PC-3 (cell line): ENCODE results near the gene RAI1. TPM values are rescaled to one million over a fixed set of nuclear protein-coding genes. Genes with fewer than 3 reads are reported as not detected.
"Not testable (repeated sequence)": the region's sequence is repeated elsewhere in the genome, so short reads cannot be mapped to it uniquely, and the experiment has no call there.

Experiments used
- ATAC-seq: fragments of 200-7000 bp; cut with Tn5 transposase; 2 replicates; pipeline ENCODE4 v1.9.1; 2020; ENCODE audit warnings: mild to moderate bottlenecking, moderate library complexity
- BruUV-seq: library from RNA; stranded (reverse); fragments of 400-500 nt; replicated peaks from 2 replicates; lab custom pipeline; 2021; lab: Mats Ljungman, UMichigan
- CTCF ChIA-PET: fragments of 300-600 bp; sonication (Branson Sonifier 250); formaldehyde crosslinking; loops from one replicate; lab custom pipeline; 2022; ENCODE audit warnings: antibody characterized with exemption; lab: Charles Lee
- POLR2A ChIA-PET: fragments of 300-600 bp; sonication (Branson Sonifier 250); formaldehyde crosslinking; loops from one replicate; lab custom pipeline; 2022; ENCODE audit warnings: antibody characterized with exemption; ENCODE audit not compliant: unreplicated experiment; lab: Charles Lee
- DNase-seq: peaks from one replicate; pipeline ENCODE4 v3.0.0-alpha.2; 2015
- H2AFZ ChIP-seq: fragments of 300-600 bp; sonication (generic); 2 replicates; pipeline ENCODE4 v1.6.0; 2016; ENCODE audit warnings: antibody characterized with exemption, low read length
- H3F3A ChIP-seq: fragments of 300-600 bp; sonication (generic); one replicate; pipeline ENCODE4 v1.6.0; 2017; ENCODE audit warnings: antibody characterized with exemption, low read length, control low read depth, mild to moderate bottlenecking; ENCODE audit not compliant: unreplicated experiment
- H3K27ac ChIP-seq: fragments of 300-600 bp; sonication (generic); 2 replicates; pipeline ENCODE4 v1.5.1; 2016; ENCODE audit warnings: mild to moderate bottlenecking, low read length
- H3K27me3 ChIP-seq: fragments of 300-600 bp; sonication (generic); 2 replicates; pipeline ENCODE4 v1.6.1; 2016; ENCODE audit warnings: low read length, mixed read lengths
- H3K36me3 ChIP-seq: fragments of 300-600 bp; sonication (generic); 2 replicates; pipeline ENCODE4 v1.6.1; 2016; ENCODE audit warnings: low read depth, mixed run types, low read length, mixed read lengths
- H3K4me1 ChIP-seq: fragments of 300-600 bp; sonication (generic); 2 replicates; pipeline ENCODE4 v1.5.1; 2016; ENCODE audit warnings: low read length; ENCODE audit not compliant: insufficient read depth
- H3K4me2 ChIP-seq: fragments of 300-600 bp; sonication (generic); 2 replicates; pipeline ENCODE4 v1.6.0; 2016; ENCODE audit warnings: low read length
- H3K4me3 ChIP-seq: fragments of 300-600 bp; sonication (generic); 2 replicates; pipeline ENCODE4 v1.5.1; 2016; ENCODE audit warnings: mild to moderate bottlenecking, low read length, mixed read lengths
- H3K79me2 ChIP-seq: fragments of 300-600 bp; sonication (generic); 2 replicates; pipeline ENCODE4 v1.6.1; 2017; ENCODE audit warnings: low read length, mixed read lengths
- H3K9ac ChIP-seq: fragments of 300-600 bp; sonication (generic); 2 replicates; pipeline ENCODE4 v1.6.0; 2016; ENCODE audit warnings: mild to moderate bottlenecking, low read length
- H3K9me2 ChIP-seq: fragments of 300-600 bp; sonication (generic); replicated peaks from 2 replicates; pipeline ENCODE4 v1.6.1; 2016; ENCODE audit warnings: mixed run types, low read length, mixed read lengths
- H3K9me3 ChIP-seq: fragments of 300-600 bp; sonication (generic); 2 replicates; pipeline ENCODE4 v1.6.1; 2016; ENCODE audit warnings: low read length, mixed read lengths
- H4K20me1 ChIP-seq: fragments of 300-600 bp; sonication (generic); 2 replicates; pipeline ENCODE4 v1.6.1; 2016; ENCODE audit warnings: low read length, mixed read lengths
- EZH2 ChIP-seq: fragments of 300-600 bp; sonication (generic); IDR thresholded peaks from one replicate; pipeline ENCODE4 v1.6.1; 2017; ENCODE audit warnings: antibody characterized with exemption, mild to moderate bottlenecking, low read length; ENCODE audit not compliant: unreplicated experiment
- EZH2phosphoT487 ChIP-seq: fragments of 300-600 bp; sonication (generic); IDR thresholded peaks from 2 replicates; pipeline ENCODE4 v1.6.1; 2018; ENCODE audit warnings: mild to moderate bottlenecking, antibody characterized with exemption, low read length, borderline replicate concordance
- intact Hi-C: fragments of 100-400 bp; cut with micrococcal nuclease; formaldehyde crosslinking; loops from 2 replicates; pipeline ENCODE4 v1.9.0; 2023
- total RNA-seq: library from RNA; depleted of rRNA; stranded (reverse); fragments of >200 nt; gene quantifications from 2 replicates; pipeline ENCODE4 v1.2.3, GENCODE V29; 2014
- TF ChIP-seq, protein P1 (sequence below): fragments of 300-600 bp; sonication (generic); conservative IDR thresholded peaks from 2 replicates; pipeline ENCODE4 v1.5.1; 2017; ENCODE audit warnings: antibody characterized with exemption, low read depth, mild to moderate bottlenecking, low read length

Gene RAI1
- total RNA-seq, 1 experiment from 2014 or later, result 33.0 TPM

- POLR2A ChIA-PET, result no interaction called here
- no peaks in the 10 kb centered on the region for H4K20me1 ChIP-seq
- no peaks in the 10 kb centered on the region for H3K4me1 ChIP-seq
- no peaks in the 10 kb centered on the region for H3F3A ChIP-seq
- no peak for DNase-seq
- no peak overlapping the region for H3K9ac ChIP-seq
- H3K27me3 ChIP-seq, result no peaks in the 10 kb centered on the region
- H3K79me2 ChIP-seq, result no peaks in the 10 kb centered on the region
- intact Hi-C loops, result no loop called here
- no peak overlapping the region for H3K4me2 ChIP-seq
- TF ChIP-seq EZH2phosphoT487 (no peak), EZH2 (no peak)
- CTCF ChIA-PET, result interaction anchor here (0.5 kb wide), 1 partner anchor 10 kb away, joined by 3 read pairs; no protein-coding TSS in a partner anchor
- no peak overlapping the region for H3K27ac ChIP-seq
- H2AFZ ChIP-seq, result no peak overlapping the region
- H3K9me3 ChIP-seq, result no peaks in the 10 kb centered on the region
- BruUV-seq, result no TSS peak
- no peak for ATAC-seq
- H3K9me2 ChIP-seq, result no peaks in the 10 kb centered on the region
- no peaks in the 10 kb centered on the region for H3K36me3 ChIP-seq
- H3K4me3 ChIP-seq, result no peak overlapping the region
These were observed 46.1 kb upstream of the RAI1 start for GRCh38 chr17:17635126-17635525.

GRCh38 chr17:17635537-17636271 is 45.6 kb upstream of the RAI1 start:
- H3K9me3 ChIP-seq, H3K27ac ChIP-seq, H3K9ac ChIP-seq, H3K79me2 ChIP-seq, BruUV-seq, H3K9me2 ChIP-seq, intact Hi-C loops, H4K20me1 ChIP-seq, H3K4me2 ChIP-seq, H2AFZ ChIP-seq, H3K36me3 ChIP-seq, H3K27me3 ChIP-seq, H3F3A ChIP-seq, H3K4me3 ChIP-seq, ATAC-seq, H3K4me1 ChIP-seq, DNase-seq: not testable (repeated sequence)
- ChIA-PET CTCF (interaction anchor here (0.6 kb wide), 1 partner anchor 219 kb away, joined by 4 read pairs; no protein-coding TSS in a partner anchor), POLR2A (interaction anchor here (0.6 kb wide), 1 partner anchor 378 kb away, joined by 3 read pairs; no protein-coding TSS in a partner anchor)

DNA sequence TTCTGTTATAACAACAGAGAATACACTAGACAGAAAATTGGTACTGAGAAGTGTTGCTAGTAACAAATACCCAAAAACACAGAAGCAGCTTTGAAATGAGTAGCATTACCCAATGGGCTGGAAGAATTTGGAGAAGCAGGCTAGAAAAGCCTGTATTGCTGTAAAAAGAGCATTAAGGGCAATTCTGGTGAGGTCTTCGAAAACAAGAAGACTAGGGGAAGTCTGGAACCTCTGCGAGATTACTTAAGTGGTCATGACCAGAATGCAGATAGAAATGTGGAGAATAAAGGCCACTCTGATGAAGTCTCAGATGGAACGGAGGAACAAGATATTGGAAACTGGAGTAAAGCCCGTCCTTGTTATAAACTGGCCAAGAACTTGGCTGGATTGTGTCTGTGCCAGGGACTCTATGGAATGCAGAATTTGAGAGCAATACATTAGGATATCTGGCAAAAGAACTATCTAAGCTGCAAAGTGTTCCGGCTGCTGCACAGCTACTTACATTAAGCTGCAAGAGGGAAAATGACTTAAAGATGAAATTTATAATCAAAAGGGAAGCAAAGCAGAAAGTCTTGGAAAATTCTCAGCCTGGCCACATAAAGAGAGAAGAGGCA is 44.9 kb upstream of the RAI1 start:
- CTCF ChIA-PET, result interaction anchor here (0.6 kb wide), 1 partner anchor 218 kb away, joined by 4 read pairs; no protein-coding TSS in a partner anchor

More for the DNA sequence above, 44.9 kb upstream of the RAI1 start:
- no peaks in the 10 kb centered on the region for H3K9me3 ChIP-seq
- intact Hi-C loops, result no loop called here
- ATAC-seq (no peak), DNase-seq (no peak)
- no peaks in the 10 kb centered on the region for H3K4me1 ChIP-seq
- H3K9ac ChIP-seq, result no peak overlapping the region
- no peaks in the 10 kb centered on the region for H4K20me1 ChIP-seq
- no peak overlapping the region for H3K4me2 ChIP-seq
- no peak overlapping the region for H3K27ac ChIP-seq
- TF ChIP-seq EZH2phosphoT487, result no peak
- TF ChIP-seq, protein P1, sequence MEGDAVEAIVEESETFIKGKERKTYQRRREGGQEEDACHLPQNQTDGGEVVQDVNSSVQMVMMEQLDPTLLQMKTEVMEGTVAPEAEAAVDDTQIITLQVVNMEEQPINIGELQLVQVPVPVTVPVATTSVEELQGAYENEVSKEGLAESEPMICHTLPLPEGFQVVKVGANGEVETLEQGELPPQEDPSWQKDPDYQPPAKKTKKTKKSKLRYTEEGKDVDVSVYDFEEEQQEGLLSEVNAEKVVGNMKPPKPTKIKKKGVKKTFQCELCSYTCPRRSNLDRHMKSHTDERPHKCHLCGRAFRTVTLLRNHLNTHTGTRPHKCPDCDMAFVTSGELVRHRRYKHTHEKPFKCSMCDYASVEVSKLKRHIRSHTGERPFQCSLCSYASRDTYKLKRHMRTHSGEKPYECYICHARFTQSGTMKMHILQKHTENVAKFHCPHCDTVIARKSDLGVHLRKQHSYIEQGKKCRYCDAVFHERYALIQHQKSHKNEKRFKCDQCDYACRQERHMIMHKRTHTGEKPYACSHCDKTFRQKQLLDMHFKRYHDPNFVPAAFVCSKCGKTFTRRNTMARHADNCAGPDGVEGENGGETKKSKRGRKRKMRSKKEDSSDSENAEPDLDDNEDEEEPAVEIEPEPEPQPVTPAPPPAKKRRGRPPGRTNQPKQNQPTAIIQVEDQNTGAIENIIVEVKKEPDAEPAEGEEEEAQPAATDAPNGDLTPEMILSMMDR, result no peak
- TF ChIP-seq EZH2, result no peak
- no peaks in the 10 kb centered on the region for H3K36me3 ChIP-seq
- H3K79me2 ChIP-seq, result no peaks in the 10 kb centered on the region
- H3F3A ChIP-seq, result no peaks in the 10 kb centered on the region
- H3K4me3 ChIP-seq, result no peak overlapping the region
- BruUV-seq, result no TSS peak
- POLR2A ChIA-PET, result interaction anchor here (0.6 kb wide), 1 partner anchor 377 kb away, joined by 3 read pairs; no protein-coding TSS in a partner anchor
- H3K27me3 ChIP-seq, result no peaks in the 10 kb centered on the region
- no peak overlapping the region for H2AFZ ChIP-seq
- H3K9me2 ChIP-seq, result no peaks in the 10 kb centered on the region
